Superior temporal gyrus (tissue), 1 donor: Measurements from ENCODE around the gene PDGFRA.
"Not testable (repeated sequence)": the region's sequence is repeated elsewhere in the genome, so short reads cannot be mapped to it uniquely, and the experiment has no call there.

Experiments
- DNase-seq: peaks from one replicate; pipeline ENCODE4 v3.0.0-alpha.2; 2016; ENCODE audit errors: extremely low spot score

Gene PDGFRA

DNA sequence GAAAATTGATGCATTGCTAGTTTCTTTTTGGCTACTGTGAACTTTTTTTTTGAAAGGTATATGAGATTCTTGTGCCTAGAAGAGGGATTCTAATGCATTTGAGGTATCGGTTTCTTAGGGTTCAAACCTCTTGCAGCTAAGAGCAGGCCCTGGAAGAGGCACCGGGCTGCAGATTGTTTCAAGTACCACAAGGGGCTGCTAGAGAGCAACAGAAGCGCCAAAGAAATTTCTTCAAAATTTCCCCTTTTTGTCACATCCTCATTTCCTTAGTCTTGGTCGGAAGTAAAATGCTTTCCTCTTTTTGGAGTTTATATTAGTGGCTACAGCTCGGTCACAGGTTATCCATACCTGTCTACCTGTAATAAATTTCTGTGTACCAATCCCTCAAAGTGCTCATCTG is 89.8 kb downstream of the PDGFRA start:
- DNase-seq: no peak

GRCh38 chr4:54320826-54321685 is 92.0 kb downstream of the PDGFRA start:
- no peak for DNase-seq

DNA sequence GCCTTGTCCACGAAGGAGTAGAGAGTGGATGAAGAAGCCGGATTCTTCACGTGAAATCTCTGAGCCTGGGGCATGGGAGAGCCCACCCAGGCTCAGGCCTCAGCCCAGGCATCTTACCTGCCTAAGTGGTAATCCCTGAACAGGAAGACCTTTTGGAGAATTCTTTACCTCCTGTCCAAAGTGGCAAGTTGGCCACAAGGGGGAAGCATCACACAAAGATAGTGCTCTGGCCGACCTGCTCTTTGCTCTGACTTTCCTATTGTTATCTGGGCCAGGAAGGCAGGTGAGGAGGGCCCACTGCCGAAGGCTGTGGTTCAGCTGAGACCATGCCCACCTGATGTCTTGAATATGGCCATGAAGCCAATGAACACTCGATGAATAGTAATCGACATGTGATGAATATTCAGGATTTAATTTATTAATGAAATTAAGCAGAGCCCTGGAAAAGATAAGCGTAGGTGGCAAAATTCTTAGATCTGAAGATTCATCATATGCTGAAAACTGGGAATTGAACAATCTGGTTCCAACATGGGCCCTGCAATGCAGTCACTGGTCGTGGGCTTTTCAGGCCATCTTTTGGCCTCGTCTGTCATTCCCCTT is 93.8 kb downstream of the PDGFRA start:
- peak; percentile 89 for DNase-seq

DNA sequence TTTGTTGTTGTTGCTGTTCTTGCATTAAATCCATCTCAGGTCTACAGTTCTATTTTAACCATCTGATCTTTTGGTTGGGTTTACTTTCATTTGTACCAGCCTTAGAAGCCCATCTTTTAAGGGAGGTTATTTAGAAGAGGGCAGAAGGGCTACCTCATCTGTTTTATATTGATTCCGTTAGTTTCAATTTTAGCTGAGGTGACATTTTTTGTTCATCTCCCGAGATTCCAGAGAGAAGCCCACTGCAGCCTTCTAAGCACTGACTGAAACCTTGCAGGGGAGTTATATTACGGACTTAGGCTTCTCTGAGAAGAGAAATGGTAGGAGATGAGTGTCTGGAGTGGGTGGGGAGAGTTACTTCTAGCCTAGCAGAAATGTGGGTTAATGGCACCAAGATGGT is 101.8 kb downstream of the PDGFRA start:
- no peak for DNase-seq

GRCh38 chr4:54332542-54332941 is 103.4 kb downstream of the PDGFRA start:
- DNase-seq: peak; percentile 53

DNA sequence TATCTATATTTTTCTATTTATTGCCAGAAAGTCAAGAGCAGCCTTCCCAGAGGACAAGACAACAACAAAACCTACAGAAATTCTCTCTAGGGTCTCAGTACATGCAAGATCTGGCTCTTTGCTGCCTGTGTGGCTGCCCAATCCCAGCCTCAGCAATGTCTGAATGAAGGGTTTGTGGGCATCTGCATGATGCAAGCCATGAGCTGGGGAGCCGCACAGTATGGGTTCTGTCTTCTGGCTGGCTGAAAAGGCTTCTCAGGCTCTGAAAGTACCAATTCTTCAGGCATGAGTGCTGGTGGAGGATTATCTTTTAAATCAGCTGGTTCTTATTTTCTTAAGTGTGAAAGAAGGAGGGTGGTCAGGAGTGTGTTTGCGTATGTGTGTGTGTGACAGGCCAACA is 104.6 kb downstream of the PDGFRA start:
- peak; percentile 80 for DNase-seq

GRCh38 chr4:54334769-54335168 is 105.7 kb downstream of the PDGFRA start:
- not testable (repeated sequence) for DNase-seq

DNA sequence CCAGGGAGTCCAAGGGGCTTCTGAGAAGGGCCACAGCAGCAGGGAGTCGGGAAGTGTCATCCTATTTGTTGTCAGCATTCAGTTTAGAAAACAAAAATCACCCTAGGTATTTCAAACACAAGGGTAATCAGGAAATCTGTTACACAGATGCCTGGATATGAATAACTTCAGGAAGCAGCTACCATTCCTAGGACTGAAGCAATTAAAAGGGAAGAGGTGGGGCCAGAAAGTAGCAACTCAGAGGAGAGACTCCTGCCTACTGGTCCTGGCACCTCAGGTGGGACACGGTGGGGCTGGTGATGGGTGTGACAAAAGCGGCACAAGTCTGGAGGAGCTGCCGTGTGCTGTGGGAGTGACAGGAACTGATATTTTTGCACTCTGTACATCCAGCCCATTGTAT is 107.9 kb downstream of the PDGFRA start:
- no peak for DNase-seq

- not testable (repeated sequence) for DNase-seq
Observed at GRCh38 chr4:54342067-54342466, 113.0 kb downstream of the PDGFRA start.
